Measurements from ENCODE around the gene MCM10.

- TF ChIP-seq POLR2A (IDR thresholded peaks at IDR 0.05; ENCODE audit: control extremely low read depth in 1 of 2, low read depth in 2 of 2, low read length in 2 of 2) = no peak
- TF ChIP-seq CBX5 (IDR thresholded peaks at IDR 0.05; ENCODE audit: low read depth, low read length) = no peak
- TF ChIP-seq TAF1 (IDR thresholded peaks at IDR 0.05; ENCODE audit: low read depth, low read length) = no peak
- TF ChIP-seq ASH2L (IDR thresholded peaks at IDR 0.05; ENCODE audit: low read length) = no peak
- no peak for TF ChIP-seq RXRA (IDR thresholded peaks at IDR 0.05; ENCODE audit: insufficient read depth, low read depth, low read length)
- no peak for TF ChIP-seq RFX5 (IDR thresholded peaks at IDR 0.05; ENCODE audit: borderline replicate concordance, low read depth, low read length)
- TF ChIP-seq SIRT6 (IDR thresholded peaks at IDR 0.05; ENCODE audit: low read length) = no peak
- no peak for TF ChIP-seq EP300 (IDR thresholded peaks at IDR 0.05; ENCODE audit: borderline replicate concordance in 1 of 2, low read depth in 2 of 2, low read length in 2 of 2)
- TF ChIP-seq FOSL1 (IDR thresholded peaks at IDR 0.05; ENCODE audit: insufficient read depth, low read depth, low read length) = no peak
Measured at GRCh38 chr10:13195016-13195415, 33.7 kb downstream of the MCM10 start.

Data from H1 (cell line).